GM18519 (cell line): ENCODE data around the gene PYCR2.
A peak's percentile ranks its signal among the peaks of the same experiment; 100 is the strongest.
"Not testable (repeated sequence)": the region's sequence is repeated elsewhere in the genome, so short reads cannot be mapped to it uniquely, and the experiment has no call there.

Source experiments
- ATAC-seq: cut with Tn5 transposase; IDR thresholded peaks from one replicate; pipeline ENCODE4 v1.9.1; 2021; ENCODE audit warnings: mild to moderate bottlenecking, moderate library complexity; ENCODE audit not compliant: unreplicated experiment, low FRiP score

The PYCR2 gene

DNA sequence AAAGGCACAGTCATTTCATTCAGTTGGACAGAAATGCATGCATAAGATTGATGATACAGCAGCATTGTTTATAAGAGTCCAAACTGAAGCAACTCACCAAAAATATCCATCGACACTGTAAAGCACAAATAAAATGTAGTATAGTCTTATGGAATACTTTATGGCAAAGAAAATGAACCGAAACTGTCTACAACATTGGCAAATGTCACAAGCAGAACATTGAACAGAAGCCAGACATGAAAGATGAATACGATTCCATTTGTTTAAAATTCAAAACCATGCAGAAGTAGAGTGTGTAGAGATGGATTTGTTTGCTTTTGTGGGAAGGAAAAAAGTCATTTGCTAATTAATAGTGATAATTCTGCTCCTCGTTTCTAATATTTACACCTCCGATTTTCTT is 27.6 kb downstream of the PYCR2 start:
- ATAC-seq = no peak

DNA sequence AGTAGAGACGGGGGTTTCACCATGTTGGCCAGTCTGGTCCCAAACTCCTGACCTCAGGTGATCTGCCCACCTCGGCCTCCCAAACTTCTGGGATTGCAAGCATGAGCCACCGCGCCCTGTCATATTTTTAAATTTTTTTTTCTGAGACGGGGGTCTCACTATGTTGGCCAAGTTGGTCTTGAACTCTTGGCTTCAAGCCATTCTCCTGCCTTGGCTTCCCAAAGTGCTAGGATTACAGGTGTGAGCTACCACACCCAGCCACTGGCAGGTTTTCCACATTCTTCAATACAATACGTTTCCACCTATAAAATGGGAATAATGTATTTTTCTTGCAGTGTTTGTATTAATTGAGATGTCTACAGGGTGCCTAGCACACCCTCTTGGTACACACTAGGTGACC is 31.7 kb downstream of the PYCR2 start:
- ATAC-seq = no peak

DNA sequence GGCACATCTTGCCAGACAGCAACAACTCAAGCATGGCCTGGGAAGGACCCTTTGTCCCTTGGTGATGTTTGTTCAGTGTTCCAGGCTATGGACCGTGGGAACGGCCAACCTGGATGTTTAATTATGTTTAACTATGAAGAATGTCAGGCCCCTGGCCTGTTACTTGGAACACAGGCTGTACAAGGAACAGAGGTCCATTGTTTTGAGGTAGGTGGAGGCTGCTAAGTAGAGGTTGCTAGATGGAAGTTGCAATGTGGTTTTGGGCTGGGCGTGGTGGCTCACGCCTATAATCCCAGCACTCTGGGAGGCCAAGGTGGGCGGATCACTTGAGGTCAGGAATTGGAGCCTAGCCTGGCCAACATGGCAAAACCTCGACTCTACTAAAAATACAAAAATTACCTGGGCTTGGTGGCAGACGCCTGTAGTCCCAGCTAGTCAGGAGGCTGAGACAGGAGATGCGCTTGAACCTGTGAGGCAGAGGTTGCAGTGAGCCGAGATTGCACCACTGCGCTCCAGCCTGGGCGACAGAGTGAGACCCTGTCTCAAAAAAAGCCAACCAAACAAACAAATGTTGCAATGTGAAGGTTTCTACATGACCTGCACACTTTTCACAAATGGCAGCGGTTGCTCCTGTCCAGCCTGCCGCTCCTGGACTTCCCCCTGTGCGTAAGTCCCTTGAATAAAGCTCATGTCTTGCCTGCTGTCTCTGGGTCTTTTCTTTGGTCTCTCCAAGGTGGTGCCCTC is 32.6 kb downstream of the PYCR2 start:
- ATAC-seq = no peak

DNA sequence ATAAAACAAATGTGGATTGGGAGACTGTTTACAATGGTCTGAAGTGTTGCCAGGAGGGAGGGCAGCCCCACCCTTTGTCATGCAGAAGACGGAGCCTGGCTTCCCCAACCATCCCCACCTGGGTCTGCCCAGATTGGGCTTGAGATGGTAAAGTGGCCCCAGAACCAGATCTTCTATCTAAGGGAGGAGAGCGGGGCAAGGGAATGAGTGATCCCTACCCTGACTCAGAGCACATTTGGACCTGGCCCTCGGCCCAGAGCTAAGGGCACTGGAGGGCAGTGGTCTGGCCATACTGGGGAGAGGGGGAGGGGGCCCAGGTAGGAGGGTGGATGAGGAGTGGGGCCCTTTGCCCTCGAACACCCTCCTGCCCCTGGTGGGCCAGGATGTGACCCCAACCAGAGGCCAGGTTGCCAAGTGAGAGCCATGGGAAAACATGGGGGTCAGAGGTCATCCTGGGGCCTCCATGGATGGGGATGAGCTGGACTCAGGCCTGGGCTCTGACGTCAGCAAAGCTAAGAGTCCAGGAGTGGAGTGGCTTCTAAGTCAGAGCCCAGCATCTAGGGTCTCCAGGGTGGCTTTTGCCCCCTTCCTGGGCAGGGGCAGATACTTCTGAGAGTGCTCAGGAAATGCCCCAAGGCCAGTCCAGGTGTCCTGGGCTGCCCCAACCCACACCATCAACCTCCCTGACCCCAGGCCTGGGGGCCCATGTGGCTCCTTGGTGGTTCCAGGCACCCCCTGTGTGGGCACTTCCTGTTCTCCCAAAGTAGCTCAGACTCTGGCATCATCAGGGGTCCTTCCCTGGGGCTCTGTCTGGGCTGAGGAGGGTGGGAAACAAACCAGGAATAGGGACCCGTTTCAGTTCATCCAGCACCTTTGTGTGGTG is 33.5 kb downstream of the PYCR2 start:
- ATAC-seq = no peak

DNA sequence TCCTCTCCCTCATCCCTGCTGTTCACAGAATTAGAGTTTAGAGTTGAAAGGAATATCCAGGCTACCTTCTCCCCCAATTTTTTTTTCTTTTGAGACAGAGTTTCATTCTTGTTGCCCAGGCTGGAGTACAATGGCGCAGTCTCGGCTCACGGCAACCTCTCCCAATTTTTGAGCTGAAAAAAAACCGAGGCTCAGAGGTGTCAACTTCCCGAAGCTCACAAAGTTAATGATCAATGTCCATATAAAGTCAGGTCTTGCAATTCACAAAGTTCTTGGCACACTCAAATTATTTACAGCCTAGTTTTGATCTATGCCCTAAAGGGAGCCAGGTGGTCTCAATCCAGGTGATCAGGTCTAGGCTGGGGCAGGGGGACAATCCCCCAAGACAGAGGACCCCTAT is 34.3 kb downstream of the PYCR2 start:
- no peak for ATAC-seq

DNA sequence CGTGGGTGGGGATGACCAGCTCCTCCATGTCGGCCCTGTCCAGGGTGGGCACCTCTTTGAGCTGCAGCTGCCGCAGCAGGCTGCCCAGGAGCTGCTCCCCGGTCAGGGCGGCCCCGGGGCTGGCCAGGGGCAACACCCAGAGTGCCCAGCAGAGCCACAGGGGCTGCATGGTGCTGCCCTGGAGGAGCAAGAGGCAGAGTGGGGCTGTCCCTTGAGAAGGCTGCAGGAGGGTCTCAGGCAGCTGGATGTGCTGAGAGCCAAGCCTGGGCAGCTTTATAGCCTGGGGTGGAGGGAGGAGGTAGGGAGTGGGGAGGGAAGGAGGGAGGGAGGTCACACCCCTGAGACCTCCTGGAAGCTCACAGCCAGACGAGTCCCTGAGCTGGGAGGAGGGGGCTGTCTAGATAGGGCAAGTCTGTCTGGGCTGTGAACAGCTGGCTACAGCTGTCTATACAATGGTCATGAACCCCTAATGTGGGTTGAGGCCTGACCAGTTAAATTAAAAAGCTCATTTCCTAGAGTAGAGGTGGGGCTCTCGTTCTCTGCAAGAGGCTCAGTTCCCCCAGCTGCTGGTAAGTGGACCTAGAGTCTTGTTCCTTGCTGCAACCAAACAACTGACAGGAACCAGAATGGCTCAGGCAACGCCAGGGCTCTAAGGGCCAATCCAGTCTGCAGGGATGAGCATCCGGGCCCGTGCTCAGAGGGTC is 35.0 kb downstream of the PYCR2 start, which contains the start of gene LEFTY1:
Gene LEFTY1 (minus strand): TSS at position 249 of the 704 bp plus-strand sequence. CDS start 80 bp downstream, at position 169.
- no peak for ATAC-seq

DNA sequence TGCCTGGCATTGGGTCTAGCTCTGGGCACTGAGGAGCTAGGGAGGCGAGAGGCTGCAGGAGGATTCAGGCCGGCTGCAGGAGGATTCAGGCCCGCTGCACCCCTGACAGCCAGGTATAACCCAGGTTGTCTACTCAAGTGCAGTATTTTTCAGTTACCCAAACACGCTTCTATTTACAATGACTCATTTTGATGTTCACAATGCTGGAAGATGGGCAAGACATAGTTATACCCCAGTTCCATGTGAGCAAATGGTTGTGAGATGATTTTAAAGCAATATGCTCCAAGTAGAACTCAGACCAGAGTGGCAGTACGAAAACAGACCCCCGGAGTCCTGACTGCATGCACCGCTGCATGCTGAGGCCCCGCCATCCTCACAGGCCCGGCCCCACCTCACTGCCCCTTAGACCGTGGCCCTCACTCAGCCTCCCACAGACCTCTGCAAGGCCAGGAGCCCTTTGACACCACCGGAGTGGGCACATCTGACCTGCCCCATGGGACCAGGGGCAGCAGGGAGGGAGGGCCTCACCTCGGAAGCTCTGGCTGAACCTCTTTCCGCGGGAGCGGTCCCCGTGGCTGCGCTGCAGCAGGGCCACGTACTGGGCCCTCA is 35.7 kb downstream of the PYCR2 start:
- ATAC-seq = no peak

DNA sequence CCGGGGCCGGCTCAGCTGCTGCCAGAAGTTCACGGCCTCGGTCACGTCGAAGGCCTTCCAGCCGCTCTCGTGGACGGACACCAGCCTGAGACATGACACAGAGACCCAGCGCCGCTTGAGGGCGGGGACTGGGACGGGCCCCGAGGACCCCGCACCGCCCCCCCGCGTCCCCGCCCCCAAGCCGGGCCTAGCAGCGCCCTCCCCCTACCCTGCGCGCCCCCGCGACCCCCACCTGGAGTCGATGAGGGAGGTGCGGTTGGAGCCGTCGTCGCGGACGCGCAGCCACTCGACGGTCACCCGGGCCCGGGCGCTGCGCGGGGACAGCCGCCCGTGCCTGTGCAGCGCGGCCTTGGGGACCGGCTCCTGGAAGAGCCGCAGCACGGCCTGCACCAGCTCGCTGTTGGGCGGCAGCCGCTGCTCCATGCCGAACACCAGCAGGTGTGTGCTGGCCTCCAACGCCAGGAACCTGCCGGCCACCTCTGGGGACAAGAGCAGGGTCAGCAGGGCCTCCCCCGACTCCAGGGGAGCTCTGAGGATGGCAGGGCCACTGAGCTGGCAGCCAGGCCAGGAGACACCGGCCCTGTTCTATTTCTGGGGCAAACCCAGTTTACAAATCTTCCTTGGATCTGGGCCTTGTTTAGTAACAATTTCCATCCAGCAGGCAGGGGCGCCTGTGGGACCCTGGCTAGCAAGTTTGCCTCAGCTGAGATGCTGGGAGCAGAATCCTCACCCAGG is 36.3 kb downstream of the PYCR2 start:
- ATAC-seq = not testable (repeated sequence)

DNA sequence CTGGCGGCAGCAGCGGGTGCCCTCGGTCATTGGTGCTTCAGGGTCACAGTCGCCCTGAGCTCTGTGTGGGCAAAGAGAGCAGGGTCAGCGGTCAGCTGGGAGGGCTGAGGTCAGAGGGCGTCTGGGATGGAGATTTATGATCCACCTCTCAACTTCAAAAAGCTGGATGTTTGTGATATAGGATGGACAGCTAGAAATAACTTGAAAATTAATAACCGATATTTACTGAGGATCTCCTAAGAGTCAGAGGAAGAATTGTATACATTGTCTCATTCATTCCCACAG is 37.1 kb downstream of the PYCR2 start:
- ATAC-seq = no peak

DNA sequence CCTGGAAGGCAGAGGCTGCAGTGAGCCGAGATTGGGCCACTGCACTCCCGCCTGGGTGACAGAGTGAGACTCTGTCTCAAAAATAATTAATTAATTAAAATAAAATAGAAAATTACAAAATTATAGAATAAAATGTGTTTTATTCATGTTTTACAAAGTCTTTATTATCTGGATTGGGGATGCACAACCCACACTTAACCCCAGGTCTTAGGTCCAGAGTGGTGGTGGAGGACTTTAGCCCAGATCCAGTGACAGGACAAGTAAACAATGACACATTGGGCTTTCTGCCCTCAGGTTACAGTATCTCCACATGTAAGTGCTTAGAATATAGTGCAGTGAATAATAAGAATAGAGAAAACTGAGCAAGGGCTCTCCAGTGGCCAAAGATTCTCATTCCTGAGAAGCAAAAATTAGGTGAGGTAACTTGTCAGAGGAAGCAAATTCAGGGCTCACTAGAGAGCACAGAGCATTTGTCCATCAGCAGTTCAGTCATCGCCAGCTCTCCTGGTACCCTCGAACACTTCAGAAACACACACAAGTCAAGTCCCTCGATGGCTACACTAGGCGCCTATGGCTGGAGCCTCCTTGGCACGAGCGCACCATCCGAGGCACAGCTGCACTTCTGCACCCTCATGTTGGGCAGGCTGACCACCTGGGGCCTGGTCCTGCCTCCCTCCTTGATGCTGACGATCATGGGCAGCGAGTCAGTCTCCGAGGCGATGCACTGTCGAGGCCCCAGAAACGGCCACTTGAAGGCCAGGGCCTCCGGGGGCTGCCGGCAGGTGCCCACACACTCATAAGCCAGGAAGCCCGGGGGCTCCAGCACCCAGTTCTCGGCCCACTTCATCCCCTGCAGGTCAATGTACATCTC is 37.7 kb downstream of the PYCR2 start:
- ATAC-seq = no peak

DNA sequence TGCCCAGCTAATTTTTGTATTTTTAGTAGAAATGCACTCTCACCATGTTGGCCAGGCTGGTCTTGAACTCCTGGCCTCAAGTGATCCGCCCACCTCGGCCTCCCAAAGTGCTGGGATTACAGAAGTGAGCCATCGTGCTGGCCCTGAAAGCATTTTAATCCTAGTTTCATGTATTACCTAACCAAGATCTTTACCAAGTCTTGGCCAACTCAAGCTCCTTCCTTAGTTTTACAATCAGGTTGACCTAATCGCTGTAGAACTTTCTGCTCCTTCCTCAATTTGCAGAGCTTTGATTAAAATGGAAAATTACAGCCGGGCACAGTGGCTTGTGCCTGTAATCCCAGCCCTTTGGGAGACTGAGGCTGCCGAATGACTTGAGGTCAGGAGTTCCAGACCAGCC is 38.7 kb downstream of the PYCR2 start:
- no peak for ATAC-seq

DNA sequence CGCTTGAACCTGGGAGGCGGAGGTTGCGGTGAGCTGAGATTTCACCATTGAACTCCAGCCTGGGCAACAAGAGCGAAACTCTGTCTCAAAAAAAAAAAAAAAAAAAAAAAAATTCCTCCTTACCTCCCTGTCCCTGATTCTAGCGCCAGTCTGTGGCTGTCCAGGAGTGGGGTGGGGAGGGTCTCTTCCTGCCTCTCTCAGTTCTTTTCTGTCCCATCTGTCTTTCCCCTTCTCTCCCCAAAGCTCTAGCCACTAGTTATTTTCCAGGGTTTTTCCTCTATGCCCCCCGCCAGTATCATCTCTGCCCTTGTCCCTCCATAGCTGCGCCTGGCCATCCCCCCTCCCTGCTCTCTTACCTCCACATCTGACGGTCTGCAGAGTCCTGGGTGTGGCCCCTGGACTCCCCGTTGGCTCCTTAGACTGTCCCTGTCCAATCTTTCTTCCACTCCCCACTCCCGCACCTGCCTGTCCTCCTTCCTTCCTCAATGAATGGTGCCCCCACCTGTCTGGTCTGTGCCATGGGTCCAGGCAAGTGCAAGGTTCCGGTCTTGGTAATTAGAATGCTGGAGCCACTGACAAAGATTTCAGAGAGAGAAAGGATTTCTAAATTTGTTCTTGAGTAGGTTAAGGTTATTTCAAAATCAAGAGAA is 40.3 kb downstream of the PYCR2 start:
- ATAC-seq = no peak

DNA sequence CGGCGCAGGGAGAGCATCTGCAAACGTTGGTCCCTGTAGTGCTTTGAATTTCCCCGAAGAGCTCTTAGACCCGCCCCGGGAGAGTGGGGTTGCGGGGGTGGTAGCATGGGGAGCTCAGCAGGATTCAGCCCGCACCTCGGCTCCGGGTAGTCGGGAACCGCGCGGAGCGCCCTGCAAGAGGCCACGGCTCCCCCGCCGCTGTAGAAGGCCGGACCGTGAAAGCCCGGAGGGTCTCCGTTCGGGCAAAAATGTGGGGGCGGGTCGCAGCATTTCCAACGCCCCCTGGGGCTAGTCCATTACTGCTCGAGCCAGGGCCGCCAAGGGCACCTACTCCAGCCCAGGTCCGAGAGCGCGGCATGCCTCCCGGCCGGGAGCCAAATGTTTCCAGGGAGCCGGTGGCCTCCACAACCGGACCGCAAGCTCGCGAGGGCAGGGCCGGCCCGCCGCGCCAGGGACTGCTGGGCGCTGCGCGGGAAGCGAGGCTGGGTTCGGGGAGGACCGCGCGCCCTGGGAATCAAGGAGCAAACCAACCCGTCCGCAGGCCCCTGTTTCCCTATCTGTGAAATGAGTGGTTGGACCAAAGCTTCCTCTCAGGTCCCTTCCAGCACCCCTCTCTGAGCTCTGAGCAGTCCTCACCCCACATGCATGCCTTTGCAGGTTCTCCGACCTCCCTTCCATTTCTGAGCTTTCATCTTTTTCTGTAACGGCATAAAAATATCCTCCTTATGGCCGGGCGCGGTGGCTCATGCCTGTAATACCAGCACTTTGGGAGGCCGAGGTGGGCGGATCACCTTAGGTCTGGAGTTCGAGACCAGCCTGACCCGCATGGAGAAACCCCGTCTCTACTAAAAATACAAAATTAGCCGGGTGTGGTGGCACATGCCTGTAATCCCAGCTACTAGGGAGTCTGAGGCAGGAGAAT is 41.1 kb downstream of the PYCR2 start:
- ATAC-seq = peak; percentile 1

DNA sequence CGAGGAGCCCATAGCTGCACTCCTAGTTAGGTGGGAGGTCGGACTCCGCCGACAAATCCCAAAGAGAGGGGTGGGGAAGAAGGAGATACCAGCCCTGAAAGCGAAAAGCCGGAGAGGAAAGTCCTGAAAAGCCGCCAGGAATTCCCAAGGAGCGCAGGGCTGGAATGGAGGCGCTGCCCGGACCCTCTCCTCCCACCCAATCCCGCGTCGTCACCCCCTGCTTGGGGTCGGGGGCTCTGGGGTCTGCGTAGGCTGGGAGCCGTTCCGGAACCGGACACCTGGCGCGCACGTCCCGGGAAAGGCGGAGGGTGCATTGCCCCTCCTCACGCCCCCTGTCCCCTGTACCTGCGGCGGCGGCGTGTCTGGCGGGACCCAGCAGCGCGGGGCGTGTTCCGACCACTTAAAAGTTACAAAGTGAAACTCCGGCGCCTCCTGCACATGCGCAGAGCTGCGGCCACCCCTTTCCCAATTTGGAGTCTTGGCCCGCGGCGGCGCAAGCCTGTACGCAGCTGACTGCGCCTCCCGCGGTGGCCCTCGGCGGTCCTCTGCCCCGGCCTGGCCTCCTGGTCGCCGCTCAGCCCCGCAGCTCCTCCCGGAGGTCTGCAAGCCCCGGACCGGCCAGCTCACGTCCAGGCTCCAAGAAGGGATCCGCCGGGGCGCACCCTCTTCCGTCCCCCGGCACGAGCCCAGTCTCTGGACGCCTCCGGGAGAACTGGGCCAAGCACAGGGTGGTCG is 41.9 kb downstream of the PYCR2 start, which contains the start of gene TMEM63A:
Gene TMEM63A (minus strand): TSS at position 422 of the 735 bp plus-strand sequence. CDS start 4,800 bp downstream, outside the sequence.
- ATAC-seq = peak; percentile 55

DNA sequence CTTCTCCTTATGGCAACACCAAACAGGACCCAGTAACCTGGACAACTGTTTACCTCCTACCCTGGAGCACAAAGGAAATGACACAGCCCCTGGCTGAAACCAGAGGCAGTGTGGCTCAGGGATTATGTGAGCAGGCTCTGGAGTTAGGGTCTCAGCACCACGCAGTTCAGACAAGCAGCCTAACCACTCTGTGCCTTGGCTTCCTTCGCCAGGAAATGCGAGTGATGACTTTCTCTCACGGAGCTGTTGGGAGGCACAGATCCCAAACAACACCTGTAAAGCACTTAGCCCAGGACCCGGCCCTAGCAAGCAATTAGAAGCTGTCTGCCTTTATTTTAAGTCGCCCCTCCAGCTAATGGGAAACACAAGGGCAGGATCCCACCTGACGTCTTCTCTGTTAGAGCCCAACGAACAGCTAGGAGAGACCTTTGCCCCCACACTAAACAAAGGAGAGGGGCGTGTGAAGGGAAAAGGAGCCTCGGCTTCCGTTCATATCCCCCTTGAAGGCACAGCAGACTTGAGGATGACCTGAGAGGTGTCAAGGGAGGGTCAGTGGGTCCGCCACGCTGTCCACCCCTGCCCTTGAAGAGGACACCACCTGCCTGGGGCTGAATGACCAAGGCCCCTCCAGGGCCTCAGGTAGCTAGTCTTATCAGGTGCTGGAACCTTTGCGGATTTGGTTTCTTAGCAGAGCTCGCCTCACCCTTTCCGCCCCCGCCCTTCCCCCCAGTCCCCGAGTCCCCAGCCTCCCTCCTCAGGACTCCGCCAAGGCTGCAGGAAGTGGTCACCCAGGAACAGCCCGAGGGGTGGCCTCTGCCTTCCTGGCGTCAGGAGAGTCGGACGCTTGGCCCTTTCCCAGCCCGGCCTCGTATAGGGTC is 42.7 kb downstream of the PYCR2 start:
- no peak for ATAC-seq

DNA sequence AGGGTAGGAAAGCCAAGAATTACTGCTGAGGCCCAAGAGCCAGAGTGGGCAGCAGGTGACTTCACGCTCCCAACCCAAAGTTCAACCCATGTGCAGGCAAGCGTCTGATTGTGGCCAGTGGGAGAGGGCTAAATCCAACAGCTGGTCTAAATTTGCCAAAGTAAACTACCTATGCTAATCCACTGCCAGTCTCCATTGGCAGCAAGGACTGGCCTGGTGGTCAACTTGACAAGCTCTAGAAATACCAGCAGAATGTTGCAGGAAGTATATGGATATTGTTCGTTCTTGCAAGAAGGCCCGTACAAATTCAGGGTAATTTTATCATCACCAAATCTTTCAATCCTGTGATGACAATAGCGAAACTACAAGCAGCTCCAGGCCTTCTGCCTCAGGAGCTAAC is 43.4 kb downstream of the PYCR2 start:
- ATAC-seq = no peak
